Activated CD4-positive, alpha-beta T cell treated with anti-CD3 and anti-CD28 coated beads, Interleukin-2, amount 10 ng/mL, durations not matched to agents 7 days and 5 days (primary cell): ENCODE data around the gene GPR107. TPM values are rescaled to one million over a fixed set of nuclear protein-coding genes. Genes with fewer than 3 reads are reported as not detected.

Experiments used
- CTCF ChIA-PET: fragments of 350-600 bp; sonication (Branson Sonifier 250); formaldehyde crosslinking; loops from one replicate; lab custom pipeline; 2021; ENCODE audit warnings: antibody characterized with exemption; lab: Charles Lee
- POLR2A ChIA-PET: fragments of 350-600 bp; sonication (Branson Sonifier 250); formaldehyde crosslinking; loops from one replicate; lab custom pipeline; 2021; ENCODE audit warnings: antibody characterized with exemption; lab: Charles Lee
- DNase-seq: peaks from one replicate; pipeline ENCODE4 v3.0.0-alpha.2; 2020
- H3K27ac Mint-ChIP-seq: one replicate; pipeline ENCODE4 v1.8.0; 2021; ENCODE audit warnings: mild to moderate bottlenecking, moderate library complexity, mixed read lengths
- H3K27me3 Mint-ChIP-seq: one replicate; pipeline ENCODE4 v1.8.0; 2021; ENCODE audit warnings: mixed read lengths
- H3K36me3 Mint-ChIP-seq: one replicate; pipeline ENCODE4 v1.8.0; 2021; ENCODE audit warnings: low read depth, mixed read lengths
- H3K4me1 Mint-ChIP-seq: one replicate; pipeline ENCODE4 v1.8.0; 2021; ENCODE audit warnings: mixed read lengths
- H3K4me3 Mint-ChIP-seq: one replicate; pipeline ENCODE4 v1.8.0; 2021; ENCODE audit warnings: mild to moderate bottlenecking, moderate library complexity, mixed read lengths
- H3K9me3 Mint-ChIP-seq: one replicate; pipeline ENCODE4 v1.8.0; 2021; ENCODE audit warnings: mixed read lengths
- total RNA-seq, 2 experiments: library from RNA; stranded (reverse); gene quantifications; one replicate each; pipeline ENCODE4 v1.2.3, GENCODE V29; 2021

Gene GPR107
- total RNA-seq, 2 experiments from 2014 or later, result 21.7 to 22.1 TPM

- DNase-seq, result no peak
- ChIA-PET CTCF (no interaction called here), POLR2A (no interaction called here)
- no peaks in the 10 kb centered on the region for H3K27me3 Mint-ChIP-seq
- H3K9me3 Mint-ChIP-seq, result no peaks in the 10 kb centered on the region
- peaks cover 48% of the 10 kb centered on the region for H3K36me3 Mint-ChIP-seq
- H3K4me1 Mint-ChIP-seq, result peaks cover 18% of the 10 kb centered on the region
- H3K27ac Mint-ChIP-seq, result no peak overlapping the region
- no peak overlapping the region for H3K4me3 Mint-ChIP-seq
Observed at GRCh38 chr9:130101915-130102314, 48.2 kb downstream of the GPR107 start.

GRCh38 chr9:130104491-130105193, 50.9 kb downstream of the GPR107 start:
- Mint-ChIP-seq H3K9me3 (no peaks in the 10 kb centered on the region), H3K36me3 (peaks cover 41% of the 10 kb centered on the region), H3K27ac (no peak overlapping the region), H3K4me1 (peaks cover 23% of the 10 kb centered on the region), H3K4me3 (no peak overlapping the region), H3K27me3 (no peaks in the 10 kb centered on the region)
- ChIA-PET POLR2A (no interaction called here), CTCF (interaction anchor here (1.2 kb wide), 1 partner anchor 131 kb away, joined by 3 read pairs; no protein-coding TSS in a partner anchor)
- DNase-seq, result no peak

GRCh38 chr9:130106860-130107233, 53.1 kb downstream of the GPR107 start:
- DNase-seq, result no peak
- Mint-ChIP-seq H3K9me3 (no peaks in the 10 kb centered on the region), H3K27me3 (no peaks in the 10 kb centered on the region), H3K36me3 (peaks cover 36% of the 10 kb centered on the region), H3K4me3 (no peak overlapping the region), H3K27ac (peak overlapping the region; percentile 21), H3K4me1 (peaks cover 31% of the 10 kb centered on the region)
- ChIA-PET CTCF (interaction anchor here (0.8 to 2.1 kb wide), 6 partner anchors 14 to 222 kb away, joined by 3 to 7 read pairs (median 3); no protein-coding TSS in a partner anchor), POLR2A (interaction anchor here (0.7 kb wide), 1 partner anchor 67 kb away, joined by 4 read pairs; no protein-coding TSS in a partner anchor)

GRCh38 chr9:130107234-130107861, 53.6 kb downstream of the GPR107 start:
- CTCF ChIA-PET, result interaction anchor here (0.6 to 2.1 kb wide), 8 partner anchors 15 to 223 kb away, joined by 3 to 7 read pairs (median 3); no protein-coding TSS in a partner anchor
- Mint-ChIP-seq H3K4me3 (no peak overlapping the region), H3K36me3 (peaks cover 36% of the 10 kb centered on the region), H3K9me3 (no peaks in the 10 kb centered on the region), H3K27ac (peak overlapping the region; percentile 21), H3K4me1 (peaks cover 33% of the 10 kb centered on the region), H3K27me3 (no peaks in the 10 kb centered on the region)
- DNase-seq, result peak; percentile 89
- POLR2A ChIA-PET, result interaction anchor here (0.7 kb wide), 1 partner anchor 67 kb away, joined by 4 read pairs; no protein-coding TSS in a partner anchor

GRCh38 chr9:130107955-130108354, 54.2 kb downstream of the GPR107 start:
- ChIA-PET CTCF (interaction anchor here (0.6 to 2.4 kb wide), 7 partner anchors 10 to 223 kb away, joined by 3 to 9 read pairs (median 4); no protein-coding TSS in a partner anchor), POLR2A (no interaction called here)
- H3K36me3 Mint-ChIP-seq, result peaks cover 36% of the 10 kb centered on the region
- H3K4me1 Mint-ChIP-seq, result peaks cover 33% of the 10 kb centered on the region
- H3K4me3 Mint-ChIP-seq, result no peak overlapping the region
- DNase-seq, result no peak
- no peak overlapping the region for H3K27ac Mint-ChIP-seq
- H3K27me3 Mint-ChIP-seq, result no peaks in the 10 kb centered on the region
- no peaks in the 10 kb centered on the region for H3K9me3 Mint-ChIP-seq

GRCh38 chr9:130110166-130110565, 56.5 kb downstream of the GPR107 start:
- H3K27me3 Mint-ChIP-seq, result no peaks in the 10 kb centered on the region
- ChIA-PET POLR2A (no interaction called here), CTCF (interaction anchor here (0.5 to 2.4 kb wide), 3 partner anchors 53 to 132 kb away, joined by 3 to 9 read pairs (median 4); no protein-coding TSS in a partner anchor)
- H3K4me1 Mint-ChIP-seq, result peaks cover 29% of the 10 kb centered on the region
- H3K9me3 Mint-ChIP-seq, result no peaks in the 10 kb centered on the region
- peaks cover 29% of the 10 kb centered on the region for H3K36me3 Mint-ChIP-seq
- no peak overlapping the region for H3K4me3 Mint-ChIP-seq
- DNase-seq, result peak; percentile 46
- H3K27ac Mint-ChIP-seq, result no peak overlapping the region

GRCh38 chr9:130110596-130111021, 56.9 kb downstream of the GPR107 start:
- POLR2A ChIA-PET, result no interaction called here
- Mint-ChIP-seq H3K4me1 (peaks cover 29% of the 10 kb centered on the region), H3K27me3 (no peaks in the 10 kb centered on the region), H3K9me3 (no peaks in the 10 kb centered on the region), H3K4me3 (no peak overlapping the region), H3K27ac (peak overlapping the region; percentile 50), H3K36me3 (peaks cover 28% of the 10 kb centered on the region)
- DNase-seq, result no peak
- CTCF ChIA-PET, result interaction anchor here (0.6 kb wide), 1 partner anchor 125 kb away, joined by 3 read pairs; no protein-coding TSS in a partner anchor

- H3K36me3 Mint-ChIP-seq, result peaks cover 21% of the 10 kb centered on the region
- no peak overlapping the region for H3K4me3 Mint-ChIP-seq
- CTCF ChIA-PET, result interaction anchor here (0.6 to 2.3 kb wide), 6 partner anchors 9 to 421 kb away, joined by 3 to 7 read pairs (median 4); no protein-coding TSS in a partner anchor
- H3K27me3 Mint-ChIP-seq, result no peaks in the 10 kb centered on the region
- POLR2A ChIA-PET, result no interaction called here
- peaks cover 24% of the 10 kb centered on the region for H3K4me1 Mint-ChIP-seq
- H3K9me3 Mint-ChIP-seq, result no peaks in the 10 kb centered on the region
- DNase-seq, result no peak
- H3K27ac Mint-ChIP-seq, result no peak overlapping the region
Observed at GRCh38 chr9:130111786-130112537, 58.3 kb downstream of the GPR107 start.

- Mint-ChIP-seq H3K4me1 (peaks cover 17% of the 10 kb centered on the region), H3K9me3 (no peaks in the 10 kb centered on the region), H3K36me3 (peaks cover 14% of the 10 kb centered on the region), H3K4me3 (no peak overlapping the region), H3K27me3 (no peaks in the 10 kb centered on the region), H3K27ac (no peak overlapping the region)
- no peak for DNase-seq
- CTCF ChIA-PET, result interaction anchor here (0.6 to 2.3 kb wide), 7 partner anchors 9 to 422 kb away, joined by 3 to 7 read pairs (median 3); no protein-coding TSS in a partner anchor
- POLR2A ChIA-PET, result no interaction called here
Observed at GRCh38 chr9:130112538-130113151, 58.9 kb downstream of the GPR107 start.

GRCh38 chr9:130114741-130115140, 61.0 kb downstream of the GPR107 start:
- POLR2A ChIA-PET, result no interaction called here

GRCh38 chr9:130116346-130116745, 62.6 kb downstream of the GPR107 start:
- Mint-ChIP-seq H3K4me1 (peaks cover 5% of the 10 kb centered on the region), H3K9me3 (no peaks in the 10 kb centered on the region), H3K36me3 (peaks cover 3% of the 10 kb centered on the region), H3K4me3 (no peak overlapping the region), H3K27me3 (no peaks in the 10 kb centered on the region), H3K27ac (no peak overlapping the region)
- ChIA-PET POLR2A (no interaction called here), CTCF (interaction anchor here (0.7 to 2.0 kb wide), 4 partner anchors 9 to 46 kb away, joined by 3 to 5 read pairs (median 4); no protein-coding TSS in a partner anchor)
- no peak for DNase-seq

More at GRCh38 chr9:130114741-130115140, 61.0 kb downstream of the GPR107 start:
- Mint-ChIP-seq H3K36me3 (peaks cover 8% of the 10 kb centered on the region), H3K4me1 (peaks cover 13% of the 10 kb centered on the region), H3K27ac (no peak overlapping the region), H3K27me3 (no peaks in the 10 kb centered on the region), H3K4me3 (no peak overlapping the region), H3K9me3 (no peaks in the 10 kb centered on the region)
- CTCF ChIA-PET, result interaction anchor here (1.0 kb wide), 1 partner anchor 10 kb away, joined by 3 read pairs; no protein-coding TSS in a partner anchor
- DNase-seq, result no peak

- H3K4me1 Mint-ChIP-seq, result peaks cover 2% of the 10 kb centered on the region
- H3K4me3 Mint-ChIP-seq, result no peak overlapping the region
- CTCF ChIA-PET, result interaction anchor here (1.2 to 2.0 kb wide), 3 partner anchors 9 to 45 kb away, joined by 3 to 6 read pairs (median 5); no protein-coding TSS in a partner anchor
- H3K27me3 Mint-ChIP-seq, result no peaks in the 10 kb centered on the region
- H3K9me3 Mint-ChIP-seq, result no peaks in the 10 kb centered on the region
- peaks cover 3% of the 10 kb centered on the region for H3K36me3 Mint-ChIP-seq
- no peak for DNase-seq
- H3K27ac Mint-ChIP-seq, result no peak overlapping the region
- POLR2A ChIA-PET, result no interaction called here
Observed at GRCh38 chr9:130117376-130117775, 63.7 kb downstream of the GPR107 start.
